GM19438 (cell line): ENCODE measurements around the gene RBM7.

Source experiments
- ATAC-seq: cut with Tn5 transposase; IDR thresholded peaks from one replicate; pipeline ENCODE4 v1.9.1; 2021; ENCODE audit warnings: low read depth; ENCODE audit not compliant: unreplicated experiment

RBM7 gene

DNA sequence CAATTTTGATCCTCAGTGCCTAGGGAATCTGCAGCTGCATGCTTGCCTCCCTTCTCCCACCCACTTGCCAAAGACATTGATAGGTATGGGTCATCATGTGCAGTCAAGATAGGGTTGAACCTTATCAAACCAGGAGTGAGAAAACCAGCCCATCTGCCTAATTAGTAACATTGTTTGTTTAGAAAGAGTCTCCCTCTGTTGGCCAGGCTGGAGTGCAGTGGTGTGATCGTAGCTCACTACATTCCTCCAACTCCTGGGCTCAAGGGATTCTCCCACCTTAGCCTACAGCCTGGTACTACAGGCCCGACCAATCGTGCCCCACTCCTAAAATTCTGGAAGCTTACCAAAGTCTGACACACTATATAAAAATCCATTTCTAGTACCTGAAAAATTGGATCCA, 4.7 kb upstream of the RBM7 start:
- ATAC-seq: no peak

- ATAC-seq: no peak
Measured at GRCh38 chr11:114396916-114397315, 3.5 kb upstream of the RBM7 start.

DNA sequence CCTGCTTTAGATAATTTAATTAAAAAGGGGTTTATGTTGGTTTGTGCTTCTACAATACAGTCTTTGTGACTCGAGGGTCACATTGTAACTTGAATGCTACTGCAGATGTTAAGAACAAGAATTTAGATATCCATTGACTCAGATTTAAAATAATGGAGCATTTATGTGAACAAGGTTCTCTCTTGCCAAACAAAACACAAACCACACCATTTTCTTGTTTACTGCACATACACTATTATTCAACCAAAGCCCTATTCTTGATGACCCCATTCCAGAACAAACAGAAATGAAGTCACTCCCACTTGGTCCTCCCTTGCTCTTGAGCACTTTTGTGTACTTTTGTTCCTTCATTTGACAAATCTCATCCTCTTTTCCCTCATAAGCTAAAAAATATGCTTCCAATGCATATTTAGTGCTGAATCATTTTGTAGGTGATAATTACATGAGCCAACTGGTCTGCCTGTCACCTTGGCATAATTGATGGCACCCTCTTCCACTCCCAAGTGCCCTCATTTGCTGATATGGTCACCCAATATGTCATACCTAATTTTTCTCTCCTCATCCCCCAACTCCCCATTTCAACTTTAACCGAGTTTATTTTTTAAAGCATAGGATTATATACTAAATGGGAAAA, 3.0 kb upstream of the RBM7 start:
- ATAC-seq: no peak

DNA sequence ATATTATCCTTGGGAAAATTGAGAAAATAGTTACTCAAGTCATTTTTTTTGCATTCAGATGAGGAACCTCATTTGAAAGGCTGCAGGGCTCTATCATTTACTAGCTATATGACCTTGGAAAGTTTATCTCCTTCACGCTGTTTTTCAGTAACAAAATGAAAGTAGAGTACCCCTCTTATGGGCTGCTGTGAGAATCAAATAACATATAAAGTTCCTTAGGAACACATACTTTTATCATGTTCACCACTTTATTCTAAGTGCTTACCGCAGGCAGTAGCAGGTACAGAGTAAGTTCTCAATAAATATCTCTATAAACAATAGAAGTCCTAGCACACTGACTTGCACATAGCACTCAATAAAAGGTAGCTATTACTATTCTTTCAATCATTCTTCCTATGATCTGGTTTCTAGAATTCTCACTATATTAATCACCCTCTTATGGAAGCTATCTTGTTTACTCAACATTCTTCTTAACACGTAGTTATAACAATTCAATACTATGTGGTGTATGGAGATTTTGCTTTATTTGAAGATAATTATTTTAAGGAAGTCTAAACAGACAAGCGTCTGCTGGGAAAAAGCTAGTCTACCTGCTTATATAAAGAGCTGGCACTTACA, 2.1 kb upstream of the RBM7 start:
- no peak for ATAC-seq

GRCh38 chr11:114399490-114400215, 813 bp upstream of the RBM7 start:
- ATAC-seq: peak; percentile 27

GRCh38 chr11:114400915-114401223, 403 bp downstream of the RBM7 start:
- no peak for ATAC-seq

GRCh38 chr11:114401311-114401710, 845 bp downstream of the RBM7 start:
- no peak for ATAC-seq

DNA sequence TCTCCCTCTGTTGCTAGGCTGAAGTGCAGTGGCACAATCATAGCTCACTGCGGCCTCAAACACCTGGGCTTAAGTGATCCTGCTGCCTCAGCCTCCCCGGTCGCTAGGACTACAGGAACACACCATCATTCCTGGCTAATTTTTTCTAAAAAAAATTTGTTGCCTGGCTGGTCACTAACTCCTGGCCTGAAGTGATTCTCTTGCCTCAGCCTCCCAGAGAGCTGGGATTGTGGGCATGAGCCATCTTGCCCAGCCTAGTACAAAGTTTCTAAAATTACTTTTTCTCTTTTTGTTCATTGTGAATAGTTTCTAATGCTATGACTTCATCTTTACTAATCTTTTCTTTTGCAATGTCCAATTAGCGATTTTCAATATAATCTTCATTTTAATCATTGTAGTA, 12.5 kb downstream of the RBM7 start:
- ATAC-seq: no peak

GRCh38 chr11:114413958-114414357, 13.5 kb downstream of the RBM7 start:
- no peak for ATAC-seq

DNA sequence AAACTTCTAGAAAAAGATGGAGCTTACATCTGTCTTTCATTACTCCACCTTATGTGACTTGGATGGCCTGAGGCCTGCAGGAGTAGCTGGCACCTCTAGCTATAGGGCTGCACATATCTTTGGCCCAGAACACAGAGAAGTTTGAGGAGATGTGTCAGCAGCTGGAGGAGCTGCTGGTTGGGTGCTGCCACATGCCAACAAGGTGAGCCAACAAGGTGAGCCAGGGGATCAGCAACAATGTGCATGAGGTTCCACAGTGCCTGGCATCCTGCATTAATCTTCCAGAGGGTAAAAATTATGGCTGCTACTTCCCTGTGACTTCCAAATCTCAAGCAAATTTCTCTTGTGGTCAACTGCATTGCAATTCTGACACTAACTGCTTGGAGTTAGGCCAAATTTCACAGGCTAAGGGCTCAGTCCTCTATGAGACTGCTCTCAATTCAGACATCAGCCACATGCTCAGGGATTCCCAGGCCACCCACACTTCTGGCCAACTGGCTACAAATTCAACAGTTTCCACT, 16.0 kb downstream of the RBM7 start:
- no peak for ATAC-seq

DNA sequence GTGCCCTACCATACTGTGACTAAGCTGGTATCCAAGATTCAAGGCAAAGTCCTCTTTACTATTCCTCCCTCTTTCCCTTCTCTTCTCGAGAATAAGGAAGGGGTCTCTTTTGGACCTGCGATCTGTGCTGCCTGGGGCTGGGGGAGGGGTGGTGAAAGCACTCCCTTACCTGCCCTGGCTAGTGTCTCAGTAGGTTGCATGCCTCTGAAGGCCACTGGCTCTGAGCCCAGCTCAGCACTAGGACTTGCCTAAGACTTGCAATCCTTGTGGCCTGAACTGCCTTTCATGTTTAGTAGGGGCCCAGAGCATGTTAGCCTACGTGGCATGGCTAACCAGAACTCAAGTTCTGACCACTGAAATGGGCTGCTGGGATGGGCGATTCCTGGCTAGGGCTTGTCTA, 25.8 kb downstream of the RBM7 start:
- ATAC-seq: no peak

- ATAC-seq: no peak
Measured at GRCh38 chr11:114430290-114430689, 29.8 kb downstream of the RBM7 start.

- no peak for ATAC-seq
Measured at GRCh38 chr11:114432893-114433292, 32.4 kb downstream of the RBM7 start.

DNA sequence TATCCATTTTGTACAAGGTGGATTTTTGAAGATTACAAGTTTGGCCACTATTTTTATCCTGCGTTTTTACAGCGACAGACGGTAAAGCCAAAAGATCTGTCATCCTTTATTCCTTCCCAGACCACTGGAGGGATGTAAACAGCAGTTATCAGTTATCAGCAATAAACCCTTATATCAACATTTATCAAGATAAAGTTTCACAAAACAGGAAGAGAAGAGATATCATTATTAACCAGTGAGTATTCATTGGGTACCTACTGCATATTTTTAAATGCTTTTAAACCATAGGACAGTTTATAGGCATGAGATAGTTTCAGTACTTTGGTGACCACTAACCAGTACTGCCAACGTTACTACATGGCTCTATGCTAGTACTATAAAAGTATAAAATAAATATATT, 32.9 kb downstream of the RBM7 start:
- no peak for ATAC-seq

DNA sequence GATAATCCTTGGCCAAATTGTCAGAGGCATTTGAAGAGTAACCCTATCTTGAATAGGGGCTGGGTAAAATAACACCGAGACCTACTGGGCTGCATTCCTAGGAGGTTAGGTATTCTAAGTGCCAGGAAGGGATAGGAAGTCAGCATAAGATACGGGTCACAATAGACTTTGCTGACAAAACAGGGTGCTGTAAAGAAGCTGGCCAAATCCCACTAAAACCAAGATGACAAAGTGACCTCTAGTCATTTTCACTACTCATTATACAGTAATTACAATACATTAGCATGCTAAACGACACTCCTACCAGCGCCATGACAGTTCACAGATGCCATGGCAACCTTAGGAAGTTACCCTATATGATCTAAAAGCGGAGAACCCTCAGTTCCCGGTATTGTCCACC, 37.8 kb downstream of the RBM7 start:
- no peak for ATAC-seq

- peak; percentile 98 for ATAC-seq
Measured at GRCh38 chr11:114439229-114440120, 39.0 kb downstream of the RBM7 start, which contains the start of gene REXO2. Gene REXO2, plus strand, starts transcription at chr11:114439467. Its CDS starts 62 bp downstream, at chr11:114439529.

DNA sequence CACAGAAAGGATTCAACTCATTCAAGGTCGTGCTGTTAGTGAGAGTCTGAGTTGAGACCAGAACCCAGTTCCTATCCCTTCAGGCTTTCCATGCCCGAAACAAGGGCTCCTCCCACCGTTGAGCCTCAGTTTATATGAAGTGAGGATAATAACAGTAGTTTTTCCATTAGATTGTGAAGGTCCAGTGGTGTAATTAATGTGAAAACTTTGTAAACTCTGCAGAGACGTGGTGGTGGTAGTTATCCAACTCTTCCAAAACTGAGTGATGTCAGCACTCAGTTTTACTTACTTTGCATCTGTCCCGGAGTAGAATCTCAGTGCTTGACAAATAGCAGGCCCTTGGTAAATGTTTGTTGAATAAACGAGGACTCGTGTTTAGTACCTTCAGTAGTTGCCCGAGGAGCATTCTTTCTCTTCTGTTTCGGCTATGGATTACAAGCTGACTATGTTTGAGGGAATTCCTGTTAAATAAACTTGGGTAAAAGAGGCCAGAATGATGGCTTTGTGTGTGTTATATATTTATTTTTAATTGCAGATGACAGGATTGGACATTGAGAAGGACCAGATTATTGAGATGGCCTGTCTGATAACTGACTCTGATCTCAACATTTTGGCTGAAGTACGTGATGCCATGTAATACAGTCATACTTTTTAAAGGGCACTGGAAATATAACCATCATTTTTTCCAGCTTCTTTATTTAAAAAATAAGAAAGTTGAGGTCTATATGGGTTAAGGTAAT, 39.8 kb downstream of the RBM7 start:
- no peak for ATAC-seq

DNA sequence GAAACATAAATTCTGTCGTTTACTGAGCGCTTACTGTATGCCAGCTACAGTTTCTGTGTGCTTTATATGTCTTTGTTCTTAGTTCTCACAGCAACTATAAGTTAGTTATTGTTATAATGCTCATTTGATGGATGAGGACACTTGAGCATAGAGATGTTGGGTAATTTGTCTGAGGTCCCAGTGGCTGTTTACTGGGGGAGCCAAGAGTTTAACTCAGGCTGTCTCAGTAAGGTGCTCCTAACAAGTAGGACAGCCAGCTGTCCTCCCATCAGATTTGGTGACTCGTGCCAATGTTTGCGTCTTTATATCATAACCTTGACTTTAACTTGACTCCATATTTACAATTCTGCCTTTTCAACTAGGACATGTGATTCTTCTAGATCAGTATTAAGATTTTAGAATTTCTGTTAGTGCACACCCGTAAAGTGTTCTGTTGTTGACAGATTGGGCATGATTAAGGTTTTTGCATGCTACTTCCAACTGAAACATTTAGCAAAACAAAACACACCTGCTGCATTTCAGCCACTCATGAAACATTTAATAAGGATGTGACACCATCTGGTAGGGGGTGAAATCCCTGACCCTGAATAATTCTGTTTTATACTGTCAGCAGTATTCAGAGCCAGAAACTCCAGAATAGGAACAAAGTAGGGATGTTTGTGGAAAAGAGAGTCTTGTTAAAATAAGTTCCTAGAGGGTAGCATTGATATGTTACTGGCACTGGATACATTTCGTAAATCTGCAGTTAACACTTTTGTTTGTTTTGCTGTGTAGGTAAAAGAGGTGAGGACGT, 40.7 kb downstream of the RBM7 start:
- no peak for ATAC-seq

GRCh38 chr11:114441921-114442320, 41.5 kb downstream of the RBM7 start:
- no peak for ATAC-seq
